IMR-90 (cell line): ENCODE results near the gene RUNDC3A. TPM values are rescaled to one million over a fixed set of nuclear protein-coding genes. Genes with fewer than 3 reads are reported as not detected.

Experiments used
- ATAC-seq: fragments of 200-7000 bp; cut with Tn5 transposase; 2 replicates; pipeline ENCODE4 v1.9.1; 2020; ENCODE audit warnings: low read depth, mild to moderate bottlenecking, moderate library complexity
- BruUV-seq: library from RNA; stranded (reverse); fragments of 400-500 nt; replicated peaks from 2 replicates; lab custom pipeline; 2021; lab: Mats Ljungman, UMichigan
- CTCF ChIA-PET: fragments of 300-600 bp; formaldehyde crosslinking; extraction: SDS; loops from one replicate; lab custom pipeline; 2021; ENCODE audit warnings: antibody characterized with exemption; lab: Yijun Ruan, JAX
- POLR2A ChIA-PET: fragments of 300-600 bp; sonication (Branson Sonifier 250); formaldehyde crosslinking; loops from one replicate; lab custom pipeline; 2022; ENCODE audit warnings: antibody characterized with exemption; ENCODE audit not compliant: unreplicated experiment; lab: Charles Lee
- DNase-seq: peaks from one replicate; pipeline ENCODE4 v3.0.0; 2013
- H2AFZ ChIP-seq: replicated peaks from 2 replicates; pipeline ENCODE3; 2013; ENCODE audit warnings: low read length, mild to moderate bottlenecking; ENCODE audit not compliant: poor library complexity
- H2AK5ac ChIP-seq: 2 replicates; pipeline ENCODE4 v1.6.1; 2013; ENCODE audit warnings: low read depth, low read length, inconsistent platforms
- H2AK9ac ChIP-seq: replicated peaks from 2 replicates; pipeline ENCODE3; 2013; ENCODE audit warnings: mild to moderate bottlenecking, low read depth, low read length, moderate library complexity; ENCODE audit not compliant: poor library complexity
- H2BK120ac ChIP-seq: 2 replicates; pipeline ENCODE4 v1.6.1; 2013; ENCODE audit warnings: low read depth, low read length, inconsistent platforms
- H2BK15ac ChIP-seq: 3 replicates; pipeline ENCODE4 v1.6.1; 2013; ENCODE audit warnings: low read depth, low read length, inconsistent platforms
- H2BK20ac ChIP-seq: 2 replicates; pipeline ENCODE4 v1.6.1; 2013; ENCODE audit warnings: low read depth, mild to moderate bottlenecking, inconsistent platforms, low read length, moderate library complexity
- H2BK5ac ChIP-seq: 2 replicates; pipeline ENCODE4 v1.6.1; 2013; ENCODE audit warnings: mild to moderate bottlenecking, low read depth, low read length, inconsistent platforms; ENCODE audit not compliant: poor library complexity, severe bottlenecking
- H3K14ac ChIP-seq: replicated peaks from 2 replicates; pipeline ENCODE4 v1.6.1; 2013; ENCODE audit warnings: low read depth, low read length, inconsistent platforms
- H3K18ac ChIP-seq: 2 replicates; pipeline ENCODE4 v1.6.1; 2013; ENCODE audit warnings: low read depth, low read length, control low read depth
- H3K23ac ChIP-seq: 2 replicates; pipeline ENCODE4 v1.6.1; 2013; ENCODE audit warnings: low read depth, low read length, inconsistent platforms
- H3K27ac ChIP-seq: 2 replicates; pipeline ENCODE4 v1.5.1; 2013; ENCODE audit warnings: mild to moderate bottlenecking, control low read depth, low read length; ENCODE audit not compliant: insufficient read depth
- H3K27me3 ChIP-seq: 2 replicates; pipeline ENCODE4 v1.6.1; 2013; ENCODE audit warnings: low read length; ENCODE audit not compliant: control insufficient read depth, insufficient read depth
- H3K36me3 ChIP-seq: 2 replicates; pipeline ENCODE4 v1.6.1; 2013; ENCODE audit warnings: low read length, mixed read lengths; ENCODE audit not compliant: control insufficient read depth, insufficient read depth
- H3K4ac ChIP-seq: 2 replicates; pipeline ENCODE4 v1.6.1; 2013; ENCODE audit warnings: low read depth, low read length, inconsistent platforms
- H3K4me1 ChIP-seq: 2 replicates; pipeline ENCODE4 v1.6.1; 2013; ENCODE audit warnings: low read length, mixed read lengths; ENCODE audit not compliant: control insufficient read depth, insufficient read depth
- H3K4me2 ChIP-seq: 2 replicates; pipeline ENCODE4 v1.6.1; 2013; ENCODE audit warnings: low read depth, mild to moderate bottlenecking, control low read depth, low read length, moderate library complexity
- H3K4me3 ChIP-seq: 2 replicates; pipeline ENCODE4 v1.5.1; 2013; ENCODE audit warnings: low read depth, mild to moderate bottlenecking, control low read depth, low read length, moderate library complexity; ENCODE audit not compliant: insufficient read depth
- H3K56ac ChIP-seq: 2 replicates; pipeline ENCODE4 v1.6.1; 2013; ENCODE audit warnings: low read length, inconsistent platforms; ENCODE audit not compliant: insufficient read depth; ENCODE audit errors: extremely low read depth
- H3K79me1 ChIP-seq, 2 experiments: 2 replicates each; pipeline ENCODE4 v1.6.1; 2013; ENCODE audit warnings: low read length in 2 of 2, inconsistent platforms in 1 of 2, low read depth in 1 of 2
- H3K9ac ChIP-seq: 2 replicates; pipeline ENCODE4 v1.6.1; 2013; ENCODE audit warnings: low read depth, low read length, control low read depth
- H3K9me1 ChIP-seq: 2 replicates; pipeline ENCODE4 v1.6.1; 2013; ENCODE audit warnings: low read length, inconsistent platforms; ENCODE audit not compliant: insufficient read depth
- H3K9me3 ChIP-seq: 2 replicates; pipeline ENCODE4 v1.6.1; 2013; ENCODE audit warnings: low read length; ENCODE audit not compliant: control insufficient read depth, insufficient read depth
- H4K20me1 ChIP-seq: 2 replicates; pipeline ENCODE4 v1.6.1; 2013; ENCODE audit warnings: low read length, inconsistent platforms; ENCODE audit not compliant: insufficient read depth
- H4K5ac ChIP-seq: 2 replicates; pipeline ENCODE4 v1.6.1; 2013; ENCODE audit warnings: mild to moderate bottlenecking, low read depth, low read length, control low read depth
- H4K8ac ChIP-seq, 2 experiments: 2 replicates each; pipeline ENCODE4 v1.6.1; 2013; ENCODE audit warnings: low read depth in 2 of 2, low read length in 2 of 2, control low read depth in 1 of 2, inconsistent platforms in 1 of 2
- H4K91ac ChIP-seq: 2 replicates; pipeline ENCODE4 v1.6.1; 2013; ENCODE audit warnings: low read depth, low read length, inconsistent platforms; ENCODE audit not compliant: insufficient read depth
- BHLHE40 ChIP-seq: fragments of 150-350 bp; IDR thresholded peaks from 2 replicates; pipeline ENCODE4 v1.6.1; 2016; ENCODE audit warnings: mild to moderate bottlenecking, low read depth, low read length
- CEBPB ChIP-seq: IDR thresholded peaks from 2 replicates; pipeline ENCODE4 v1.6.1; 2012; ENCODE audit warnings: low read depth, low read length, improper control_type of control experiment
- CHD1 ChIP-seq: IDR thresholded peaks from 2 replicates; pipeline ENCODE4 v1.6.1; 2012; ENCODE audit warnings: low read depth, low read length, improper control_type of control experiment
- FOS ChIP-seq: fragments of 150-350 bp; IDR thresholded peaks from 2 replicates; pipeline ENCODE4 v1.6.1; 2016; ENCODE audit warnings: low read depth, low read length
- MAFK ChIP-seq: IDR thresholded peaks from 2 replicates; pipeline ENCODE4 v1.6.1; 2012; ENCODE audit warnings: low read depth, low read length, improper control_type of control experiment
- MAZ ChIP-seq: IDR thresholded peaks from 2 replicates; pipeline ENCODE4 v1.6.1; 2012; ENCODE audit warnings: low read depth, mild to moderate bottlenecking, low read length, improper control_type of control experiment, moderate library complexity, borderline replicate concordance
- MXI1 ChIP-seq: IDR thresholded peaks from 2 replicates; pipeline ENCODE4 v1.6.1; 2012; ENCODE audit warnings: low read depth, mild to moderate bottlenecking, low read length, moderate library complexity, borderline replicate concordance
- NFE2L2 ChIP-seq: fragments of 150-350 bp; IDR thresholded peaks from 2 replicates; pipeline ENCODE4 v1.6.1; 2016; ENCODE audit warnings: low read depth, mild to moderate bottlenecking, low read length
- POLR2A ChIP-seq: IDR thresholded peaks from 2 replicates; pipeline ENCODE4 v1.6.1; 2012; ENCODE audit warnings: mild to moderate bottlenecking, low read depth, low read length
- RAD21 ChIP-seq: IDR thresholded peaks from 2 replicates; pipeline ENCODE4 v1.6.1; 2012; ENCODE audit warnings: low read length, improper control_type of control experiment
- RCOR1 ChIP-seq: IDR thresholded peaks from 2 replicates; pipeline ENCODE4 v1.6.1; 2012; ENCODE audit warnings: mild to moderate bottlenecking, low read length, improper control_type of control experiment; ENCODE audit not compliant: insufficient replicate concordance
- RFX5 ChIP-seq: IDR thresholded peaks from 2 replicates; pipeline ENCODE4 v1.8.0; 2012; ENCODE audit warnings: low read depth, mild to moderate bottlenecking, low read length, moderate library complexity
- SMC3 ChIP-seq: fragments of 150-350 bp; IDR thresholded peaks from 2 replicates; pipeline ENCODE4 v1.6.1; 2016; ENCODE audit warnings: low read depth, mild to moderate bottlenecking, antibody characterized with exemption, low read length, moderate library complexity
- WGBS, 2 experiments: methylation state at CpG; one replicate each; pipeline versions ENCODE4 v1.1.5 to v1.1.7; 2013; ENCODE audit warnings: missing lambda C conversion rate in 2 of 2; ENCODE audit not compliant: insufficient read length in 1 of 2; ENCODE audit errors: extremely low coverage in 2 of 2; 5-methylcytosine and 5-hydroxymethylcytosine counted together
- dilution Hi-C: fragments of 300-500 bp; cut with HindIII; formaldehyde crosslinking; loops from one replicate; pipeline ENCODE4 v1.14.3; 2018; ENCODE audit warnings: low sequenced_read_pairs; ENCODE audit not compliant: unreplicated experiment
- in situ Hi-C: fragments of 300-500 bp; cut with MboI; formaldehyde crosslinking; loops from 3 replicates; pipeline ENCODE4 v1.14.3; 2019; ENCODE audit warnings: low sequenced_read_pairs, inconsistent platforms, mixed read lengths
- intact Hi-C: fragments of 100-400 bp; cut with micrococcal nuclease; formaldehyde crosslinking; loops from 2 replicates; pipeline ENCODE4 v1.10.0; 2022
- polyA plus RNA-seq, 3 experiments: library from polyadenylated mRNA; depleted of rRNA; stranded (reverse); fragments of >200 nt; gene quantifications; 2 replicates each; pipeline ENCODE4 v1.2.3, GENCODE V29; 2012; ENCODE audit warnings: low replicate concordance in 1 of 3
- total RNA-seq: library from RNA; depleted of rRNA; stranded (reverse); fragments of >200 nt; gene quantifications from 2 replicates; pipeline ENCODE4 v1.2.3, GENCODE V29; 2012
- TF ChIP-seq, protein P1 (sequence below): fragments of 150-350 bp; IDR thresholded peaks from 2 replicates; pipeline ENCODE4 v1.6.1; 2016; ENCODE audit warnings: low read depth, mild to moderate bottlenecking, low read length, moderate library complexity, borderline replicate concordance
- TF ChIP-seq, protein P2 (sequence below): conservative IDR thresholded peaks from 2 replicates; pipeline ENCODE4 v1.5.1; 2012; ENCODE audit warnings: mild to moderate bottlenecking, low read depth, low read length, improper control_type of control experiment
- TF ChIP-seq, protein P3 (sequence below): fragments of 150-350 bp; IDR thresholded peaks from 2 replicates; pipeline ENCODE4 v1.6.1; 2017; ENCODE audit warnings: mild to moderate bottlenecking, antibody characterized with exemption, low read length, low read depth

The RUNDC3A gene
- total and polyA plus RNA-seq, 2 of the 4 experiments (the other 2 are of a cell fraction) = under 0.01 to 0.34 TPM

DNA sequence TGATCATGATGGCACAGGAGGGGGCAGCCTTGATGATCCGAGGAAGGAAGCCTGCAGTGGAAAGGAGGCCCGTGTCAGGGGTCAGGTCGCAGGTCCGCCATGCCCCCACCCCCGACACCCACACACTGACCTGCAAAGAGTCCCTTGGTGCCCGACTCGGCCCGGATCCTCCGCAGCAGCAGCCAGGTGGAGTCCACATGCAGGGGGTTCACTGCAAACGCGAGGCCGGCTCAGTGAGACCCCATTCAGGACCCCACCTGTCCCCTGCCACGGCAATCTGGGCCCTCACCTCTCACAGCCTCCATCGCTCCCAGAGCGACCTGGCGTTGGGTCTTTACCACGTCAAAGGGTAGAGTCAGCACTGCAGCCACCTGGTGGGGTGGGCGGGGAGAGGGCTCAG, 11.7 kb downstream of the RUNDC3A start:
- peaks cover 5% of the 10 kb centered on the region for H3K9me3 ChIP-seq
- no peak overlapping the region for H3K27ac ChIP-seq
- peaks cover 6% of the 10 kb centered on the region for H3K9me1 ChIP-seq
- DNase-seq = no peak
- no peak overlapping the region for H2BK15ac ChIP-seq
- dilution Hi-C loops (no loop called here), intact Hi-C loops (no loop called here), in situ Hi-C loops (no loop called here)
- WGBS, 2 experiments = 94% methylated on average over 10 of the region's 18 CpGs; no CpG with 5 or more reads in 1 of the 2 experiments
- no TSS peak for BruUV-seq
- H3K4me2 ChIP-seq = no peak overlapping the region
- H4K5ac ChIP-seq = no peak overlapping the region
- H2AK5ac ChIP-seq = no peak overlapping the region
- ChIA-PET POLR2A (interaction anchor here (0.6 kb wide), 1 partner anchor 102 kb away, joined by 14 read pairs; no protein-coding TSS in a partner anchor), CTCF (no interaction called here)
- H3K36me3 ChIP-seq = peaks cover 24% of the 10 kb centered on the region
- no peak overlapping the region for H2BK5ac ChIP-seq
- H3K4me3 ChIP-seq = no peak overlapping the region
- H4K8ac ChIP-seq = no peak overlapping the region
- H3K79me1 ChIP-seq = peaks cover 5 to 19% of the 10 kb centered on the region in 2 experiments; a peak in 3 of 4 replicates
- H3K56ac ChIP-seq = no peak overlapping the region
- H3K4ac ChIP-seq = no peak overlapping the region
- H3K23ac ChIP-seq = no peak overlapping the region
- no peak overlapping the region for H4K91ac ChIP-seq
- H3K14ac ChIP-seq = no peak overlapping the region
- H3K18ac ChIP-seq = no peak overlapping the region
- H2AK9ac ChIP-seq = no peak overlapping the region
- H2BK20ac ChIP-seq = no peak overlapping the region
- no peak overlapping the region for H3K9ac ChIP-seq
- TF ChIP-seq RAD21 = no peak
- TF ChIP-seq FOS = no peak
- no peak for TF ChIP-seq SMC3
- no peak for TF ChIP-seq MAFK
- TF ChIP-seq, protein P1, sequence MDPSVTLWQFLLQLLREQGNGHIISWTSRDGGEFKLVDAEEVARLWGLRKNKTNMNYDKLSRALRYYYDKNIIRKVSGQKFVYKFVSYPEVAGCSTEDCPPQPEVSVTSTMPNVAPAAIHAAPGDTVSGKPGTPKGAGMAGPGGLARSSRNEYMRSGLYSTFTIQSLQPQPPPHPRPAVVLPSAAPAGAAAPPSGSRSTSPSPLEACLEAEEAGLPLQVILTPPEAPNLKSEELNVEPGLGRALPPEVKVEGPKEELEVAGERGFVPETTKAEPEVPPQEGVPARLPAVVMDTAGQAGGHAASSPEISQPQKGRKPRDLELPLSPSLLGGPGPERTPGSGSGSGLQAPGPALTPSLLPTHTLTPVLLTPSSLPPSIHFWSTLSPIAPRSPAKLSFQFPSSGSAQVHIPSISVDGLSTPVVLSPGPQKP = no peak
- TF ChIP-seq BHLHE40 = no peak
- TF ChIP-seq MAZ = no peak
- no peak for TF ChIP-seq CHD1
- TF ChIP-seq RCOR1 = no peak
- no peak for TF ChIP-seq NFE2L2
- no peak for TF ChIP-seq MXI1
- TF ChIP-seq, protein P2, sequence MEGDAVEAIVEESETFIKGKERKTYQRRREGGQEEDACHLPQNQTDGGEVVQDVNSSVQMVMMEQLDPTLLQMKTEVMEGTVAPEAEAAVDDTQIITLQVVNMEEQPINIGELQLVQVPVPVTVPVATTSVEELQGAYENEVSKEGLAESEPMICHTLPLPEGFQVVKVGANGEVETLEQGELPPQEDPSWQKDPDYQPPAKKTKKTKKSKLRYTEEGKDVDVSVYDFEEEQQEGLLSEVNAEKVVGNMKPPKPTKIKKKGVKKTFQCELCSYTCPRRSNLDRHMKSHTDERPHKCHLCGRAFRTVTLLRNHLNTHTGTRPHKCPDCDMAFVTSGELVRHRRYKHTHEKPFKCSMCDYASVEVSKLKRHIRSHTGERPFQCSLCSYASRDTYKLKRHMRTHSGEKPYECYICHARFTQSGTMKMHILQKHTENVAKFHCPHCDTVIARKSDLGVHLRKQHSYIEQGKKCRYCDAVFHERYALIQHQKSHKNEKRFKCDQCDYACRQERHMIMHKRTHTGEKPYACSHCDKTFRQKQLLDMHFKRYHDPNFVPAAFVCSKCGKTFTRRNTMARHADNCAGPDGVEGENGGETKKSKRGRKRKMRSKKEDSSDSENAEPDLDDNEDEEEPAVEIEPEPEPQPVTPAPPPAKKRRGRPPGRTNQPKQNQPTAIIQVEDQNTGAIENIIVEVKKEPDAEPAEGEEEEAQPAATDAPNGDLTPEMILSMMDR = no peak
- TF ChIP-seq POLR2A = no peak
- TF ChIP-seq, protein P3, sequence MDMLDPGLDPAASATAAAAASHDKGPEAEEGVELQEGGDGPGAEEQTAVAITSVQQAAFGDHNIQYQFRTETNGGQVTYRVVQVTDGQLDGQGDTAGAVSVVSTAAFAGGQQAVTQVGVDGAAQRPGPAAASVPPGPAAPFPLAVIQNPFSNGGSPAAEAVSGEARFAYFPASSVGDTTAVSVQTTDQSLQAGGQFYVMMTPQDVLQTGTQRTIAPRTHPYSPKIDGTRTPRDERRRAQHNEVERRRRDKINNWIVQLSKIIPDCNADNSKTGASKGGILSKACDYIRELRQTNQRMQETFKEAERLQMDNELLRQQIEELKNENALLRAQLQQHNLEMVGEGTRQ = no peak
- TF ChIP-seq RFX5 = no peak
- no peak for TF ChIP-seq CEBPB
- H4K20me1 ChIP-seq = peaks cover 11% of the 10 kb centered on the region
- H3K4me1 ChIP-seq = peaks cover 7% of the 10 kb centered on the region
- peaks cover 26% of the 10 kb centered on the region for H3K27me3 ChIP-seq
- no peak overlapping the region for H2BK120ac ChIP-seq
- no peak overlapping the region for H2AFZ ChIP-seq
- ATAC-seq = no peak
